HG03342 (cell line): ENCODE results near the gene CDK11B.
"Not testable (repeated sequence)": the region's sequence is repeated elsewhere in the genome, so short reads cannot be mapped to it uniquely, and the experiment has no call there.

ENCODE experiments used
- ATAC-seq: cut with Tn5 transposase; IDR thresholded peaks from one replicate; pipeline ENCODE4 v1.9.1; 2021; ENCODE audit warnings: mild to moderate bottlenecking, moderate library complexity; ENCODE audit not compliant: unreplicated experiment

Gene CDK11B

DNA sequence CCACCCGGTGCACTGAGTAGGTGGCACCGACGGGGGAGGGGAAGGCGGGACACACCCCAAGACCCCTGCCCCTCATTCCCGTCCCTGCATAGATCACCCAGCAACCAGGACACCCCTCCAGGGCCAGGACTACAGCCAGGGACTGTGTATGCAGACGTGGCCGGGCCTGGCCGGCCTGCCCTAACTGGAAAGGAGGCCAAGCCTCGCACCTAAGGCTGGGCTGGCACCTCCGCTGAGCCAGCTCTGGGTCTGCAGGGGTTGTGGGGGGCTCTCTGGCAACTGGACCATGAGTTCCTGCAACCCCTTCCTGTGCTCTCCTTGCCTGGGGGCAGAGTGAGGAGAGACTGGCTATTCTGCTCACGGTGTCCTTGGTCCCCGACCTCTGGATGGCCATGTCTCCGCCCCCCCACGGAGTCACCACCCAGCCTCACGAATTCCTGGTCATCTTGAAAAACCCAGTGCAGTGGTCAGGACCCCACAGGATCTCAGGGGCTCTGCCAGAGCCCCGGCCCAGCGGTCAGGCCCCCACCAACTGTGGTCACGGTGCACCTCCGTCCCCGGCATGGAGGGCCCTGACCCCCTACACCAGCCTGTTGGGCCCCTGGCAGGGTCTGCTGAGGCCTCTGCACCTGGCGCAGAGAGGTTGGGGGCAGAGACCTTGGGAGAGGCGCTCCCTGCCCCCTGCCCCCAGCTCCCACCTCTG is 57.8 kb downstream of the CDK11B start:
- ATAC-seq: no peak

DNA sequence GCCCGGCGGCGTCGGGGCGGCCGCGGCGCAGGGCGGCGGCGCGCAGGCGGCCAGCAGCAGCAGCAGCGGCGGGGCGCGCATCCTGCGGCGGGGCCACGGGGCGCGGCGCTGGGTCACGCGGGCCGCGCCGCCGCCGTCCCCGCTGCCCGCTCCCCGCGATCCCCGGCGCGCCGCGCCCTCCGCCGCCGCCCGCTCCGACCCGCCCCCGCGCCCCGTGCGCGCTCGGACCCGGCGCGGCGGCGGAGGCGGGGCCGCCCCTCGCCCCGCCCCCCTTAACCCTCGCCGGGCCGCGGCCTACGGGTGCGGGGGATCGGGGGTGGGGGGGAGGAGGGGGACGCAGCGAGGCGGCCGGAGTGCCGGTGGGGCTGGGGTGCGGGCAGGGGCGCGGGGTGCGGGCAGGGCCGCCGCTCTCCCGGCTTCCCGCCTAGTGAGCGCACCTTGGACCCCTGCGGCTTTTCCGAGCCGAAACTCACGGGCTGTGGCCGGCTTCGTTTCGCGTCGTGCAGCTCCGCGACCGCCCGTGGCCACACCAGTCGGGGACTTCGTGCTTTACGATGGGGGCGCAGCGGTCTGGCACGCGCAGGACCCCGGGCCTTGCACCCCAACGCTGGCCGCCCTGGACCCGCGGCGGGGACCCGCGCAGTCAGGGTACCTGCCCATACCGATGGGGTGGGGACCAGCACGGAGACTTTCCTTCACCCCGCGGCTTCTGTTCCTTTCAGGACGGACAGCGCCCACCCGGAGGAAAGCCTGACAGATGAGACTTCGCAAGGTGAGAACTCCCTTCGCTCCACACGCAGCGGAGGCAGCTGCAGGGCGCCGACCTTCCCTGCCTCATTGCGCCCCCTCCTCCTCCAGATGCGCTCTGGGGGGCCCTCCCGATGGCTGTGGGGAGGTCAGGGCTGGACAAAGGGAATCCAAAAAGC is 58.6 kb downstream of the CDK11B start, which contains the start of gene FNDC10:
Gene FNDC10 (minus strand): TSS at position 201 of the 926 bp plus-strand sequence. CDS start 120 bp downstream, at position 81.
- ATAC-seq: no peak

DNA sequence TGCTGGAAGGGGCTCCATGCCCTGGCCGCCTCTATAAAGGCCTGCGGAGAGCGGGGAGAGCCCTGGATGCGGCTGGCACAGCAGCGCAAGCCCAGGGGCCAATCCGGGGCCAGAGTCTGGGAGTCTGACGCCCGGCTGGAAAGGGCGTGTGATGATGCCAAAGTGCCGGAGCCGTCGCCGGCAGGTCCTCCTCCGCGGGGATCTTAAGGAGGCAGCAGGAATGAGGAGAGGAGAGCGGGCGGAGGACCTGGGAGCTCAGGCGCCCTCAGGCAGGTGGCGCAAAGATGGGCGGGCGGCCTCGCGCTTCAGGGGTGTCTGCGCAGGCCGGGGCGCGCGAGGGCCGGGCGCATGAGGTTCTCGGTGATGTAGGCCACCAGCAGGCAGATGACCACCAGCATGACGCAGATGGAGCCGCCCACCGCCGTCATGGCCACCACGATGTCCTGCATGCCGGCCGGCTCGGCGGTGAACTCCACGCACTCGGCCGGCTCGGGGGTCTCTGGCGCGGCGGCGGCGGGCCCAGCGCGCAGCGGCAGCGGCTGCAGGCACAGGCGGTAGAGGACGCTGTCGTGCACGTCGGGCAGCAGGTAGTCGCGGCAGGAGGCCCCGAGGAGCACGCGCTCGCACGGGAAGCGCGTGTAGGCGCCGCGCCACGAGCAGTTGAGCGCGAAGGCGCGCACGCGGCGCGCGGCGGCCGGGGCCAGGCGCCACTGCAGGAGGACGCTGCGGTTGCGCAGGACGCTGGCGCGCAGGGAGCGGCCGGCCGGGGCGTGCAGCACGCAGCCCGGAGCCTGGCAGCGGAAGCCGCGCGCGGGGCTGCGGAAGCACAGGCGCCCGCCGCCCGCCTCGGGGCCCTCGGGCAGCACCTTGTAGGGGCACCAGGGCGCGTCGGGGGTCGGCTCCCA is 59.5 kb downstream of the CDK11B start:
- ATAC-seq: no peak

DNA sequence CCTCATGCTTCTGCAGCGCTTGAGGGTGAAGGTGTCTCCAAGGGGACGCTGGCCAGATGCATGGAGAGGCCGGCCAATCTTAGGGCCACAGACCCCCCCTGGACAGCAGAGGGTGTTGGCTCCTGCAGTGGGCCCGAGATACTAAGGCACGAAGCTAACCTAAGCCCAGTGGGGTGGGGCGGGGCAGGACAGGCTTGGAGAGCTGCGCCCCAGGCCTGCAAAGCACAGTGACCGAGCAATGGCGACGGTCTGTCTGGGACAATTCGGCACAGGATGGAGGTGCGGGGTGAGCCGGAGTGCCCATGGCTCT is 60.1 kb downstream of the CDK11B start:
- no peak for ATAC-seq

DNA sequence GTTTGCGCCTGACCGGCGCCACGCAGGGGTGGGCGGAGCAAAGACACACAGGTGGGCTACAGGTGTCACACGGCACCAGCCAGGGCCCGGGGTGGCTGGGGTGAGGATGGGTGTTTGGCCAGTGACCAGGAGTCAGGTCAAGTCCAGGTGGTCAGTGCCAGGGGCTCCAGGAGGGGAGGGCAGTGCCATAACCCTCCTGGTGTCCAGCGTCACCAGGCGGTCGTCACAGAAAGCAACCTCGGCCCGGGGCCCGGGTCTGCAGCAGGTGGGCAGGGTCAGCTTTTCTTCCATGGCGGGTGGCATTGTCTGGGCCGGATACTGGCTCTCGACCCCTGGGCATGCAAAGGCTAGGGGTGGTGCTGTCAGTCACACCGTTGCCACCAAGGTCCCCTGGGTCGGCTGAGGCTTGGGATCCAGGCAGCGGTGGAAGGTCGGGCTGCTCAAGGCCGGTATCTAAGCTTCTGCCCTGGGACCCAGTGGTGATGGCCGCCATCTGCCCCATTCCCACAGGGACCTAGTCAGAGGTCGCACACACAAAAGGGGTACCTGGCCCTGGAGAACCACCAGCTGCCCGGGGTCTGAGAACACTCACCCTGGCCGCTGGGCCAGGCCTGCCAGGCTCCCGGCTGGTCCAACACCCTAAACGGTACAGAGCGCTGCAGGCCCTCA is 60.6 kb downstream of the CDK11B start:
- no peak for ATAC-seq

DNA sequence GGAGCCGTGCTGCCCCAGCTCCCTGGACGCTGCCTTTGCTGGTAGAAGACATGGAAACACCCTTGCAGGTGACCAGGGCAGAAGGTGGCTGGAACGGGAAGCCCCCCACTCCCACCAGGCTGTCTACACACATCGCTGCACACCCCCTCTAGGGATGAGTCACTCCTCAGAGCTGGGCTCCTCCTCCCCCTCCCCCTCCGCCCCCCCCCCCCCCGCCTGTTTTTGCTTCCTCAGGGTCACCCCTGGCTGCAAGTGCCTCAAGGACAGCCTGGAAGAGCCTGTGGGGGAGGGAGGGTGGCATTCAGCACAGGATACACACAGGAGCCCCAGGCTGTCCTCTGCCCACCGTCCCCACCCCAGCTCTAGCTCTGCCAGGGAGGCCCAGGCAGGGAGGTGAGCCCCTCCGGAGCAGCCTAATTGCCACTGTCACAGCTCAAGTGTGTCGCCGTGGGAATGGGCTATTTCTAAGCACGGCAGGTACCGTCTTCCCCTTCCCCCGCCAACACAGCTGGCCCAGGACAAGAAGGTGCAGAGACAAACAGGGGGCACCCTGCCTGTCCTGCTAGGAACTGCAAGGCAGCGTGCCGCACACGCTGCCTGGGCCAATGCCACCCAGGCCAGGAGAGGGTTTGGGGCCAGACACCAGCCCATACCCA is 61.4 kb downstream of the CDK11B start:
- no peak for ATAC-seq

DNA sequence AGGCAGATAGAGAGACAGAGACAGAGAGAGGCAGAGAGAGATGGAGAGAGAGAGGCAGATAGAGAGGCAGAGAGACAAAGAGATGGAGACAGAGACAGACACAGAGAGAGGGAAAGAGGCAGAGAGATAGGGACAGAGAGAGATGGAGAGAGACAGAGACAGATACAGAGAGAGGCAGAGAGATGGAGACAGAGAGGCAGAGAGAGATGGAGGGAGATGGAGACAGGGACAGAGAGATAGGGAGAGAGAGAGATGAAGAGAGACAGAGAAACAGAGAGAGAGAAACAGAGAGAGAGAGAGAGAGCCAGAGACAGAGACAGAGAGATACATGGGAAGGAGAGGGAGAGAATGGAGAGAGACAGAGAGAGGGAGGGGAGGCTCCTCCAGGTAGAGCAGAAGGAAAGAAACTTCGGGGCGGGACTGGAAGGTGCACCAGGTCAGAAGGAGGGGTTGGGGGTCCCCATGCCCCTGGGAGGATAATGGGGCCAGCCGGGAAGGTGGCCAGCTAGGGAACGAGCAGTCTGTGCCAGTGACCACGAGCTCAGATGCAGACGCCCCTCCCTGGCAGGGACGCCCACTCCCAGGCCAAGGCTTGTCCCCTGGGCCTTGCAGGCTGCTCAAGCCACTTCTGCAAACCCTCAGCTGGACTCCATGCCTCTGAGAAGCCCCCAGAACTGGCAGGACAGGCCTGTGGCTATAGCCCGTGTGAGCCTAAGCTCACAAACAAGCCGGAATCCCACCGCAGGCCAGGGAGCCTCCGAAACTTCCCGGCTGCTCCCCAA is 62.1 kb downstream of the CDK11B start:
- no peak for ATAC-seq

DNA sequence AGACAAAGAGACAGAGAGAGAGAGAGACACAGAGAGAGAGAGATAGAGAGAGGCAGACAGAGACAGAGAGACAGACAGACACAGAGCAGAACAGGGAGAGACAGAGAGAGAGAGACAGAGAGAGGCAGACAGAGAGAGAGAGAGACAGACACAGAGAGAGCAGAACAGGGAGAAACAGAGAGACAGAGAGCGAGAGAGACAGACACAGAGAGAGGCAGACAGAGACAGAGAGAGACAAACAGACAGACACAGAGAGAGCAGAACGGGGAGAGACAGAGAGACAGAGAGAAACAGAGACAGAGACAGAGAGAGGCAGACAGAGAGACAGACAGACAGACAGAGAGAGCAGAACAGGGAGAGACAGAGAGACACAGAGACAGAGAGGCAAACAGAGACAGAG is 63.5 kb downstream of the CDK11B start:
- not testable (repeated sequence) for ATAC-seq

DNA sequence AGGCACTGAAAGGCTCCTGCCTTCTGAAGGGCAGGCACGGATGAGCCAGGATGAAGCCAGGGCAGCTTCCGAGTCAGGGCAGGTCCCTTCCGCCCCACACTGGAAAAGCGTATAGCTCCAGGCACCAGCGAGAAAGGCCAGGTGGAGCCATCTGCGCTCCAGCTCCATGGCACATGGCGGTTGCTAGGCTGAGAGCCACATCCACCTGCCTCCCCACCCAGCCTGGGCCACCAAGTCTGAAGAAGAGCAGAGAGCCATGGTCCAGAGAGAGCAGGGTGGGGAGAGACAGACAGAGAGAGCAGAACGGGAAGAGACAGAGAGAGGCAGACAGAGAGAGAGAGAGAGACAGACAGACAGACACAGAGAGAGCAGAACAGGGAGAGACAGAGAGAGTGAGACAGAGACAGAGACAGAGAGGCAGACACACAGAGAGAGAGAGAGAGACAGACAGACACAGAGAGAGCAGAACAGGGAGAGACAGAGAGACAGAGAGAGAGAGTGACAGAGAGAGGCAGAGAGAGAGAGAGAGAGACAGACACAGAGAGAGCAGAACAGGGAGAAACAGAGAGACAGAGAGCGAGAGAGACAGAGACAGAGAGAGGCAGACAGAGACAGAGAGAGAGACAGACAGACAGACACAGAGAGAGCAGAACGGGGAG is 64.1 kb downstream of the CDK11B start:
- no peak for ATAC-seq

DNA sequence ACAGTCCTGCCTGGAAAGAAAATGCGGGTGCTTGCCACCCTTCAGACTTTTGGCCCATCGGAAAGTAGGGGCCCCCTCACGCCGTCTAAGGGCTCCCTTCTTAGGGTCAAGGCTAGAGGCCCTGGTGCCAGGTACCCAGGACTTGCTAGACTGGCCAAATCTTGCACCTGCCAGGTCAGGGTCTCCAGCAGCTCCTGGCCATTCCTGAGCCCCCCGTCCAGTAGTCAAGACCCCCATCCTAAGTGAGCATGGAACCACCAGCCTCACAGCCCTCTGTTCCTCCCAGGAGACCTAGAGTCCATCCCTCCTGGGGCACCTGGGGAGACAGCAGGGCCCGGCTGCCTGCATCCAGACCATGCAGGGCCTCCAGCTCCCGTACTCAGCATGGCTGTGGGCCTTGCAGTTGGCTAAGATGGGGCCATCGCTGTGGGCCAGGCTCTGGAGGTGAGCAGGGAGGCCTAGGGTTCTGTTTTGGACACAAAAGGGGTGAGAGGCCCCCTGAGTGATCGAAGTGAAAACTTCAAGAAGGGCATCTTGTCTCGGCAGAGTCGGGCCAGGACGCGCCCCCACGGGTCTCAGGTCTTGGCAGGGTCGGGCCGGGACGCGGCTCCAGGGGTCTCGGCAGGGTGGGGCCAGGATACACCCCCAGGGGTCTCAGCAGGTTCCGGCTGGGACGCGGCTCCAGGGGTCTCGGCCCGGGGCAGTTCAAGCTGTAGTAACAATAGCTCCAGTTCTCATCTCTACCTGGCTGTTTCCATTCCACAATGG is 64.8 kb downstream of the CDK11B start:
- no peak for ATAC-seq

DNA sequence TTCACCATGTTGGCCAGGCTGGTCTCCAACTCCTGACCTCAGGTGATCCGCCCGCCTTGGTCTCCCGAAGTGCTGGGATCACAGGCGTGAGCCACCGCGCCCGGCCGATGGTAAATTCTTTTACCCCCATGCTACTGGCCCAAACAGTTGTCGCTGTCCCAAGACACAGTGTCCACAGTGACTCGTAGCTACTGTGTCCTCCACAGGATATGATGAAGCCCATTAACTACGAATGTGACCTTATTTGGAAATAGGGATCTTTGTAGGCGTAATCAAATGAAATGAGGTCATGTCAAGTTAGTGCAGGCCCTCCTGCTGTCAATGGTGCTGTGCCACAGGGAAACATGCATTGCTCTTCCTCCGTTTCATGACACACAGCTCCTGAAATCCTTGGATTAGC is 67.4 kb downstream of the CDK11B start:
- no peak for ATAC-seq
